Thyroid gland (tissue), 4 donors: ENCODE measurements around the gene SIM2. TPM values are rescaled to one million over a fixed set of nuclear protein-coding genes. Genes with fewer than 3 reads are reported as not detected.

Experiments
- DNase-seq, 2 donors: peaks; one replicate each; pipeline ENCODE4 v3.0.0-alpha.2; 2019
- H3K27ac ChIP-seq, 3 donors: fragments of 200-600 bp; sonication (generic); 1 replicate in 2 of 3; 2 replicates in 1 of 3; pipeline ENCODE4 v1.5.1; 2016 to 2019; ENCODE audit warnings: mild to moderate bottlenecking in 1 of 3, moderate library complexity in 1 of 3
- H3K27me3 ChIP-seq: fragments of 200-600 bp; sonication (generic); one replicate; pipeline ENCODE4 v1.5.1; 2019
- H3K36me3 ChIP-seq, 2 donors: fragments of 200-600 bp; sonication (generic); one replicate each; pipeline ENCODE4 v1.5.1; 2016 to 2019
- H3K4me1 ChIP-seq, 2 donors: fragments of 200-600 bp; sonication (generic); one replicate each; pipeline ENCODE4 v1.5.1; 2017 to 2019
- H3K4me3 ChIP-seq, 3 donors: fragments of 200-600 bp; sonication (generic); replicated peaks in 1 of 3; 1 replicate in 2 of 3; 2 replicates in 1 of 3; pipeline ENCODE4 v1.5.1; 2016; ENCODE audit warnings: mild to moderate bottlenecking in 1 of 3
- H3K9me3 ChIP-seq: fragments of 200-600 bp; sonication (generic); one replicate; pipeline ENCODE4 v1.5.1; 2017
- CTCF ChIP-seq, 6 experiments: fragments of 200-600 bp in 3 of 6; fragments of 450-650 bp in 3 of 6; sonication (generic) in 3 of 6; IDR thresholded peaks; one replicate each; pipeline ENCODE4 v1.5.1; 2016 to 2019; ENCODE audit warnings: antibody characterized with exemption in 6 of 6, mild to moderate bottlenecking in 2 of 6, inconsistent platforms in 1 of 6, moderate library complexity in 1 of 6
- POLR2A ChIP-seq, 2 donors: fragments of 450-650 bp; IDR thresholded peaks; one replicate each; pipeline ENCODE4 v1.6.1; 2017; ENCODE audit warnings: antibody characterized with exemption in 2 of 2, mild to moderate bottlenecking in 2 of 2, moderate library complexity in 1 of 2
- WGBS, 2 donors: methylation state at CpG; one replicate each; pipeline ENCODE4 v1.1.5; 2017; 5-methylcytosine and 5-hydroxymethylcytosine counted together
- intact Hi-C: fragments of 100-400 bp; cut with DNase I; formaldehyde crosslinking; loops from one replicate; pipeline ENCODE4 v1.15.1; 2023
- total RNA-seq, 4 donors: library from RNA; depleted of rRNA; stranded (reverse); fragments of >200 nt; gene quantifications; one replicate each; pipeline ENCODE4 v1.2.3, GENCODE V29; 2016

Gene SIM2
- total RNA-seq, 4 donors from 2014 or later: not detected

- 10 to 11% methylated on average over 16 to 19 of the region's 19 CpGs for WGBS, 2 donors
- intact Hi-C loops: no loop called here
- peaks cover 64% of the 10 kb centered on the region for H3K27me3 ChIP-seq
Observed at GRCh38 chr21:36694593-36695282, 4.2 kb upstream of the SIM2 start.

GRCh38 chr21:36695283-36695634 is 3.7 kb upstream of the SIM2 start:
- WGBS, 2 donors: 22 to 29% methylated on average over 5 of the region's 5 CpGs

More at GRCh38 chr21:36694593-36695282, 4.2 kb upstream of the SIM2 start:
- DNase-seq: no peak
- H3K4me1 ChIP-seq: peaks cover 20 to 38% of the 10 kb centered on the region in 2 donors
- no peak overlapping the region for H3K27ac ChIP-seq
- H3K4me3 ChIP-seq: no peak overlapping the region
- H3K36me3 ChIP-seq: no peaks in the 10 kb centered on the region
- H3K9me3 ChIP-seq: no peaks in the 10 kb centered on the region
- TF ChIP-seq POLR2A (IDR thresholded peaks at IDR 0.05) (no peak), CTCF (IDR thresholded peaks at IDR 0.05) (no peak)

GRCh38 chr21:36695671-36696389 is 3.1 kb upstream of the SIM2 start:
- DNase-seq: no peak
- Histone ChIP-seq H3K4me1 (peaks cover 28 to 46% of the 10 kb centered on the region in 2 donors), H3K9me3 (no peaks in the 10 kb centered on the region), H3K4me3 (no peak overlapping the region), H3K27me3 (peaks cover 73% of the 10 kb centered on the region), H3K27ac (no peak overlapping the region), H3K36me3 (no peaks in the 10 kb centered on the region)
- TF ChIP-seq CTCF (IDR thresholded peaks at IDR 0.05) (no peak), POLR2A (IDR thresholded peaks at IDR 0.05) (no peak)
- intact Hi-C loops: no loop called here
- 8 to 12% methylated on average over 38 to 44 of the region's 44 CpGs for WGBS, 2 donors

More at GRCh38 chr21:36695283-36695634, 3.7 kb upstream of the SIM2 start:
- DNase-seq: no peak
- Histone ChIP-seq H3K9me3 (no peaks in the 10 kb centered on the region), H3K4me1 (peaks cover 23 to 41% of the 10 kb centered on the region in 2 donors), H3K4me3 (no peak overlapping the region), H3K36me3 (no peaks in the 10 kb centered on the region), H3K27me3 (peaks cover 68% of the 10 kb centered on the region), H3K27ac (no peak overlapping the region)
- intact Hi-C loops: no loop called here
- TF ChIP-seq CTCF (IDR thresholded peaks at IDR 0.05) (no peak), POLR2A (IDR thresholded peaks at IDR 0.05) (no peak)

GRCh38 chr21:36696390-36697059 is 2.4 kb upstream of the SIM2 start:
- peaks cover 77% of the 10 kb centered on the region for H3K27me3 ChIP-seq

More at GRCh38 chr21:36696390-36697059, 2.4 kb upstream of the SIM2 start:
- DNase-seq: no peak
- no peak overlapping the region for H3K4me3 ChIP-seq
- no peaks in the 10 kb centered on the region for H3K36me3 ChIP-seq
- no peaks in the 10 kb centered on the region for H3K9me3 ChIP-seq
- H3K27ac ChIP-seq: no peak overlapping the region
- 5 to 10% methylated on average over 21 to 28 of the region's 39 CpGs for WGBS, 2 donors
- intact Hi-C loops: no loop called here
- H3K4me1 ChIP-seq: peaks cover 35 to 53% of the 10 kb centered on the region in 2 donors
- TF ChIP-seq CTCF (IDR thresholded peaks at IDR 0.05): no peak
- no peak for TF ChIP-seq POLR2A (IDR thresholded peaks at IDR 0.05)
